ENCODE data around the gene METAP1.

Gene METAP1

DNA sequence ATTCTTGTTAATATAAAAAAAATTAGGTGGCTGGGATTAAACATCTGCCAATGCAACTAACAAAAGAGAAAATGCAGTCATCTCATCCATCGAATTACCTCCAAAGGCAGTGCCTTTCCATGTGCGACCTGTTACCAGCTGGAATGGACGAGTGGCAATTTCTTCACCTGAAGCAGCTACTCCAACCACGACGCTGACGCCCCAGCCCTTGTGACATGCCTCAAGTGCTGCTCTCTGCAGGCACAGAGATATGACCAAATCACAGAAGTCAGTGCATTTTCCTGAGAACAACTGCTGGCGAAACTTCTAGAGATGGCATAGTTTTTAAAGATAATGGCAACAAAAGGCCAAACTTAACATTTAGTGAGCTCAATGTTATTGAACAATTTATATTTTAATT is 79.3 kb downstream of the METAP1 start:
- no peak overlapping the region for H2AFZ ChIP-seq (ENCODE audit: low read length)
- no peaks in the 10 kb centered on the region for H3F3A ChIP-seq (ENCODE audit: insufficient read depth, low read length)
- no peak overlapping the region for H3K27ac ChIP-seq (ENCODE audit: low read length)
- H3K36me3 ChIP-seq (replicated peaks; ENCODE audit: insufficient read depth, low read length), result no peaks in the 10 kb centered on the region
- no peaks in the 10 kb centered on the region for H3K9me2 ChIP-seq (replicated peaks; ENCODE audit: insufficient read depth, low read length)
- TF ChIP-seq, protein P1, sequence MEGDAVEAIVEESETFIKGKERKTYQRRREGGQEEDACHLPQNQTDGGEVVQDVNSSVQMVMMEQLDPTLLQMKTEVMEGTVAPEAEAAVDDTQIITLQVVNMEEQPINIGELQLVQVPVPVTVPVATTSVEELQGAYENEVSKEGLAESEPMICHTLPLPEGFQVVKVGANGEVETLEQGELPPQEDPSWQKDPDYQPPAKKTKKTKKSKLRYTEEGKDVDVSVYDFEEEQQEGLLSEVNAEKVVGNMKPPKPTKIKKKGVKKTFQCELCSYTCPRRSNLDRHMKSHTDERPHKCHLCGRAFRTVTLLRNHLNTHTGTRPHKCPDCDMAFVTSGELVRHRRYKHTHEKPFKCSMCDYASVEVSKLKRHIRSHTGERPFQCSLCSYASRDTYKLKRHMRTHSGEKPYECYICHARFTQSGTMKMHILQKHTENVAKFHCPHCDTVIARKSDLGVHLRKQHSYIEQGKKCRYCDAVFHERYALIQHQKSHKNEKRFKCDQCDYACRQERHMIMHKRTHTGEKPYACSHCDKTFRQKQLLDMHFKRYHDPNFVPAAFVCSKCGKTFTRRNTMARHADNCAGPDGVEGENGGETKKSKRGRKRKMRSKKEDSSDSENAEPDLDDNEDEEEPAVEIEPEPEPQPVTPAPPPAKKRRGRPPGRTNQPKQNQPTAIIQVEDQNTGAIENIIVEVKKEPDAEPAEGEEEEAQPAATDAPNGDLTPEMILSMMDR (IDR thresholded peaks at IDR 0.05; ENCODE audit: low read length), result no peak
- no peak for TF ChIP-seq EZH2phosphoT487 (IDR thresholded peaks at IDR 0.05; ENCODE audit: low read length)
- TF ChIP-seq EZH2 (optimal IDR thresholded peaks at IDR 0.05; ENCODE audit: low read depth, low read length), result no peak
- no peaks in the 10 kb centered on the region for H3K4me1 ChIP-seq (ENCODE audit: low read length)
- no peak overlapping the region for H3K9ac ChIP-seq (ENCODE audit: low read length)
- H3K4me3 ChIP-seq (ENCODE audit: low read length), result no peak overlapping the region
- DNase-seq, result no peak
- no peak overlapping the region for H3K4me2 ChIP-seq (ENCODE audit: low read depth, low read length)
- no peaks in the 10 kb centered on the region for H3K27me3 ChIP-seq (replicated peaks; ENCODE audit: insufficient read depth, low read length)
- H3K79me2 ChIP-seq (ENCODE audit: low read length), result no peaks in the 10 kb centered on the region
- H3K9me3 ChIP-seq (replicated peaks; ENCODE audit: insufficient read depth, low read length), result no peaks in the 10 kb centered on the region
- H4K20me1 ChIP-seq (ENCODE audit: insufficient read depth, low read length), result no peaks in the 10 kb centered on the region

DNA sequence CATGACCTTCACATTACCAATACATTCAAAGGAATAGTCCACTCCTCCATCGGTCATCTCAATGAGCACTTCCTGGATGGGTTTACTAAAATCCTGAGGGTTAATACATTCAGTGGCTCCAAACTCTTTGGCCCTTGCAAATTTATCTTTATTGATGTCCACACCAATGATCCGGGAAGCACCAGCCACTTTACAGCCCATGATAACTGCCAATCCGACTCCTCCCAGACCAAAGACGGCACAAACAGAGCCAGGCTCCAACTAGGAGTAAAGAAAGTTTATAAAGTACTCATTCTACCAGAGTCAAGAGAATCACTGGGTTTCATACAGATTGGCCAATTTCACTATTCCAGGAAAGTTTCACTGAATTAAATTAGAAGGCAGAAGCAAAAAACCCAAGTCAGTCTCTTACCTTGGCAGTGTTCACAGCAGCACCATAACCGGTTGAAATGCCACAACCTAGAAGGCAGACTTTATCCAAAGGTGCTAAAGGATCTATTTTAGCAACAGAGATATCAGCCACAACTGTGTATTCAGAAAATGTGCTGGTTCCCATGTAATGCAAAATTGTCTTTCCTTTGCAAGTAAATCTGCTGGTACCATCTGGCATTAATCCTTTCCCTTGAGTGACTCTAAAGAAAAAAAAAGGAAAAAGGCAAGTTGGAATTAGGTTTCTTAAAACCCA is 80.9 kb downstream of the METAP1 start:
- TF ChIP-seq, protein P1 (IDR thresholded peaks at IDR 0.05; ENCODE audit: low read length), result no peak
- TF ChIP-seq EZH2 (optimal IDR thresholded peaks at IDR 0.05; ENCODE audit: low read depth, low read length) (no peak), EZH2phosphoT487 (IDR thresholded peaks at IDR 0.05; ENCODE audit: low read length) (no peak)
- no peaks in the 10 kb centered on the region for H3F3A ChIP-seq (ENCODE audit: insufficient read depth, low read length)
- no peak overlapping the region for H3K4me3 ChIP-seq (ENCODE audit: low read length)
- no peaks in the 10 kb centered on the region for H4K20me1 ChIP-seq (ENCODE audit: insufficient read depth, low read length)
- no peaks in the 10 kb centered on the region for H3K27me3 ChIP-seq (replicated peaks; ENCODE audit: insufficient read depth, low read length)
- H3K9ac ChIP-seq (ENCODE audit: low read length), result no peak overlapping the region
- no peaks in the 10 kb centered on the region for H3K79me2 ChIP-seq (ENCODE audit: low read length)
- H3K4me2 ChIP-seq (ENCODE audit: low read depth, low read length), result no peak overlapping the region
- H3K9me2 ChIP-seq (replicated peaks; ENCODE audit: insufficient read depth, low read length), result no peaks in the 10 kb centered on the region
- no peak overlapping the region for H3K27ac ChIP-seq (ENCODE audit: low read length)
- DNase-seq, result no peak
- H3K9me3 ChIP-seq (replicated peaks; ENCODE audit: insufficient read depth, low read length), result no peaks in the 10 kb centered on the region
- no peaks in the 10 kb centered on the region for H3K4me1 ChIP-seq (ENCODE audit: low read length)
- no peaks in the 10 kb centered on the region for H3K36me3 ChIP-seq (replicated peaks; ENCODE audit: insufficient read depth, low read length)
- no peak overlapping the region for H2AFZ ChIP-seq (ENCODE audit: low read length)

DNA sequence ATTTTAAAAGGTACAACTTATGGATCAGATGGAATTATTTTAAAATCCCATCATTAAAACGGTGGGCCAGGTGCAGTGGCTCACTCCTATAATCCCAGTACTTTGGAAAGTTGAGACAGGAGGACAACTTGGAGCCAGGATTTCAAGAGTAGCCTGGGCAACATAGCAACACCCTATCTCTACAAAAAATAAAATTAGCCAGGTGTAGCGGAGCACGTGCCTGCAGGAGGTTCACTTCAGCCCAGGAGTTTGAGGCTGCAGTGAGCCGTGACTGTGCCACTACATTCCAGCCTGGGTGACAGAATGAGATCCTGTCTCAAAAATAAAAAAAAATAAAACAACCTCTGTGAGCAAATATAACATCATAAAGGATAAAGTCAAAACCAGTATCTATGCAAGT is 81.7 kb downstream of the METAP1 start:
- Histone ChIP-seq H2AFZ (ENCODE audit: low read length) (no peak overlapping the region), H3K9me2 (replicated peaks; ENCODE audit: insufficient read depth, low read length) (no peaks in the 10 kb centered on the region), H3K27me3 (replicated peaks; ENCODE audit: insufficient read depth, low read length) (no peaks in the 10 kb centered on the region), H4K20me1 (ENCODE audit: insufficient read depth, low read length) (no peaks in the 10 kb centered on the region), H3K4me2 (ENCODE audit: low read depth, low read length) (no peak overlapping the region), H3K27ac (ENCODE audit: low read length) (no peak overlapping the region), H3K79me2 (ENCODE audit: low read length) (no peaks in the 10 kb centered on the region), H3F3A (ENCODE audit: insufficient read depth, low read length) (no peaks in the 10 kb centered on the region), H3K9ac (ENCODE audit: low read length) (no peak overlapping the region), H3K4me3 (ENCODE audit: low read length) (no peak overlapping the region), H3K9me3 (replicated peaks; ENCODE audit: insufficient read depth, low read length) (no peaks in the 10 kb centered on the region), H3K36me3 (replicated peaks; ENCODE audit: insufficient read depth, low read length) (no peaks in the 10 kb centered on the region), H3K4me1 (ENCODE audit: low read length) (no peaks in the 10 kb centered on the region)
- DNase-seq, result no peak
- TF ChIP-seq EZH2phosphoT487 (IDR thresholded peaks at IDR 0.05; ENCODE audit: low read length), result no peak
- TF ChIP-seq EZH2 (optimal IDR thresholded peaks at IDR 0.05; ENCODE audit: low read depth, low read length), result no peak
- TF ChIP-seq, protein P1 (IDR thresholded peaks at IDR 0.05; ENCODE audit: low read length), result no peak
